ENCODE data around the gene RBM43. TPM values are rescaled to one million over a fixed set of nuclear protein-coding genes. Genes with fewer than 3 reads are reported as not detected.

Gene RBM43
- total RNA-seq, 1 donor from 2014 or later, result 3.9 TPM

DNA sequence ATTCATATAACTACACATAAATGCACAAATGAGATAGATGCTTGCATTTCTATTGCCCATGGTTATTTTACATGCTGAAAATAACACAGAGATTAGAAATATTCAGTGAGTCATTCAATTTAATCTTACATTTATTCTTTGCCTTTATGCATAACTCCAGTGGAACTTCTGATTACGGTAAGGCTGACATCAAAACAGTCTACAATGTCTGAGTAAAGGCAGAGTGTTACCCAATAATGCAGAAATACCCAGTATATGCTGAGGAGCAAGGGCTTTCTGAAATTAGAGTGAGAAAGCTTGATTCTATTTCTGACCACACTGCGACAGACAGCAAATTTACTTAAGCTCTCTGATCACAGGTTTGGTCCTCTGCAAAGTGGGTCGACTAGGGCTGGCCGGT is 18.6 kb upstream of the RBM43 start:
- DNase-seq (ENCODE audit: extremely low spot score in 2 of 2), result no peak
- Histone ChIP-seq H3K27me3 (no peaks in the 10 kb centered on the region), H3K4me3 (no peak overlapping the region), H3K9me3 (no peaks in the 10 kb centered on the region), H3K27ac (no peak overlapping the region), H3K36me3 (peaks cover 0 to 20% of the 10 kb centered on the region in 2 donors), H3K4me1 (no peaks in the 10 kb centered on the region)
- TF ChIP-seq POLR2AphosphoS5 (IDR thresholded peaks at IDR 0.05; ENCODE audit: insufficient read depth in 1 of 2, low read depth in 1 of 2), result no peak
- TF ChIP-seq POLR2A (IDR thresholded peaks at IDR 0.05), result no peak
- TF ChIP-seq, protein P1, sequence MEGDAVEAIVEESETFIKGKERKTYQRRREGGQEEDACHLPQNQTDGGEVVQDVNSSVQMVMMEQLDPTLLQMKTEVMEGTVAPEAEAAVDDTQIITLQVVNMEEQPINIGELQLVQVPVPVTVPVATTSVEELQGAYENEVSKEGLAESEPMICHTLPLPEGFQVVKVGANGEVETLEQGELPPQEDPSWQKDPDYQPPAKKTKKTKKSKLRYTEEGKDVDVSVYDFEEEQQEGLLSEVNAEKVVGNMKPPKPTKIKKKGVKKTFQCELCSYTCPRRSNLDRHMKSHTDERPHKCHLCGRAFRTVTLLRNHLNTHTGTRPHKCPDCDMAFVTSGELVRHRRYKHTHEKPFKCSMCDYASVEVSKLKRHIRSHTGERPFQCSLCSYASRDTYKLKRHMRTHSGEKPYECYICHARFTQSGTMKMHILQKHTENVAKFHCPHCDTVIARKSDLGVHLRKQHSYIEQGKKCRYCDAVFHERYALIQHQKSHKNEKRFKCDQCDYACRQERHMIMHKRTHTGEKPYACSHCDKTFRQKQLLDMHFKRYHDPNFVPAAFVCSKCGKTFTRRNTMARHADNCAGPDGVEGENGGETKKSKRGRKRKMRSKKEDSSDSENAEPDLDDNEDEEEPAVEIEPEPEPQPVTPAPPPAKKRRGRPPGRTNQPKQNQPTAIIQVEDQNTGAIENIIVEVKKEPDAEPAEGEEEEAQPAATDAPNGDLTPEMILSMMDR (IDR thresholded peaks at IDR 0.05), result no peak
- intact Hi-C loops (cut with DNase I), result no loop called here

DNA sequence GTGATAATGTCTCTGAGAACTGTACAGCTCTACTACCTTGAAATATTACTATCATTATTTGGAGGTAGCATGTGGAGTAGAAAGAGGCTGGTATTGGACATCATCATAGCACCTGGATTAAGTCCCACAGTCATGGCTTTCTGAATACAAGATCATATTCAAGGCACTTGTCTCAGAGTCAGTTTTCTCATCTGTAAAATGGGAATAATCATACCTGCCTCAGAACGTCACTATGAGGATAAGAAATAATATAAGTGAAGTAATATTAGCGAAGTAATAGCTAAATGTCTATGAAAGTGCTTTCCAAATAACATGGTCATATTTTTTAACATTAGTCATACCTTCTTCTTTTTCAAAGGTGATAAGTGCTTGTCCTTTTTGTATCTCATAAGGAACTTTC is 16.8 kb upstream of the RBM43 start:
- Histone ChIP-seq H3K27ac (no peak overlapping the region), H3K27me3 (no peaks in the 10 kb centered on the region), H3K9me3 (no peaks in the 10 kb centered on the region), H3K4me1 (no peaks in the 10 kb centered on the region), H3K36me3 (peaks cover 0 to 20% of the 10 kb centered on the region in 2 donors), H3K4me3 (no peak overlapping the region)
- intact Hi-C loops (cut with DNase I), result no loop called here
- no peak for DNase-seq (ENCODE audit: extremely low spot score in 2 of 2)
- TF ChIP-seq POLR2AphosphoS5 (IDR thresholded peaks at IDR 0.05; ENCODE audit: insufficient read depth in 1 of 2, low read depth in 1 of 2) (no peak), POLR2A (IDR thresholded peaks at IDR 0.05) (no peak)
- TF ChIP-seq, protein P1 (IDR thresholded peaks at IDR 0.05), result no peak

GRCh38 chr2:151277067-151277466 is 15.4 kb upstream of the RBM43 start:
- DNase-seq (ENCODE audit: extremely low spot score in 2 of 2), result no peak

GRCh38 chr2:151275291-151275690 is 13.6 kb upstream of the RBM43 start:
- no peak for TF ChIP-seq POLR2A (IDR thresholded peaks at IDR 0.05)
- no peak for TF ChIP-seq POLR2AphosphoS5 (IDR thresholded peaks at IDR 0.05; ENCODE audit: insufficient read depth in 1 of 2, low read depth in 1 of 2)
- TF ChIP-seq, protein P1 (IDR thresholded peaks at IDR 0.05), result no peak
- H3K9me3 ChIP-seq, result no peaks in the 10 kb centered on the region
- DNase-seq (ENCODE audit: extremely low spot score in 2 of 2), result no peak
- intact Hi-C loops (cut with DNase I), result no loop called here
- H3K4me3 ChIP-seq, result no peak overlapping the region
- H3K27ac ChIP-seq, result no peak overlapping the region
- H3K36me3 ChIP-seq, result peaks cover 0 to 24% of the 10 kb centered on the region in 2 donors
- no peaks in the 10 kb centered on the region for H3K27me3 ChIP-seq
- H3K4me1 ChIP-seq, result no peaks in the 10 kb centered on the region

More at GRCh38 chr2:151277067-151277466, 15.4 kb upstream of the RBM43 start:
- Histone ChIP-seq H3K4me1 (no peaks in the 10 kb centered on the region), H3K9me3 (no peaks in the 10 kb centered on the region), H3K36me3 (peaks cover 0 to 24% of the 10 kb centered on the region in 2 donors), H3K4me3 (no peak overlapping the region), H3K27me3 (no peaks in the 10 kb centered on the region), H3K27ac (no peak overlapping the region)
- TF ChIP-seq, protein P1 (IDR thresholded peaks at IDR 0.05), result no peak
- TF ChIP-seq POLR2AphosphoS5 (IDR thresholded peaks at IDR 0.05; ENCODE audit: insufficient read depth in 1 of 2, low read depth in 1 of 2) (no peak), POLR2A (IDR thresholded peaks at IDR 0.05) (no peak)
- intact Hi-C loops (cut with DNase I), result no loop called here

- TF ChIP-seq, protein P1 (IDR thresholded peaks at IDR 0.05), result no peak
- TF ChIP-seq POLR2AphosphoS5 (IDR thresholded peaks at IDR 0.05; ENCODE audit: insufficient read depth in 1 of 2, low read depth in 1 of 2) (no peak), POLR2A (IDR thresholded peaks at IDR 0.05) (no peak)
- H3K4me3 ChIP-seq, result no peak overlapping the region
- peaks cover 0 to 16% of the 10 kb centered on the region in 2 donors for H3K36me3 ChIP-seq
- intact Hi-C loops (cut with DNase I), result no loop called here
- H3K27me3 ChIP-seq, result no peaks in the 10 kb centered on the region
- H3K27ac ChIP-seq, result no peak overlapping the region
- no peaks in the 10 kb centered on the region for H3K9me3 ChIP-seq
- no peaks in the 10 kb centered on the region for H3K4me1 ChIP-seq
- no peak for DNase-seq (ENCODE audit: extremely low spot score in 2 of 2)
Measured at GRCh38 chr2:151271824-151272223, 10.2 kb upstream of the RBM43 start.

Data from vagina (tissue), 2 donors.